Measurements from ENCODE around the gene MORC1.

Gene MORC1

DNA sequence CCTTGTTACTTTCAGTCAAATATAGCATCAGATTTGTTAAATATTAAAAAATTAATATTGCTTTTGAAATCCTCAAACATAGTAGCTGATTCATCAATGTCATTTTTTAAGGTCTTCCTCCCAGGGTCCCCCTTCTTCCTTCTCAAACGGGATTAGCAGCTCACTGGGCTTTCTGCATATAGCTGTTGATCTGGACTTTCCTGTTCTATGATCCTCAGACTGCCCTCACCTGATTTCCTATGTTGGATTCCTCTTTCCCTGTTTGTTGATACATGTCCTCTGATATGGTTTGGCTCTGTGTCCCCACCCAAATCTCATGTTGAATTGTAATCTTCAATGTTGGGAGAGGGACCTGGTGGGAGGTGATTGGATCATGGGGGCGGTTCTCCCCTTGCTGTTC is 170.1 kb downstream of the MORC1 start:
- Histone ChIP-seq H2AFZ (ENCODE audit: low read length) (no peak overlapping the region), H3K4me2 (ENCODE audit: low read depth, low read length, poor library complexity, severe bottlenecking) (no peak overlapping the region), H3K9me3 (ENCODE audit: insufficient read depth, low read depth, low read length) (no peaks in the 10 kb centered on the region), H3K4me1 (ENCODE audit: insufficient read depth, low read length, poor library complexity, severe bottlenecking) (no peaks in the 10 kb centered on the region), H3K79me2 (ENCODE audit: insufficient read depth, low read length) (no peaks in the 10 kb centered on the region), H3K27me3 (ENCODE audit: insufficient read depth, low read length, poor library complexity, severe bottlenecking) (no peaks in the 10 kb centered on the region), H3F3A (ENCODE audit: low read depth) (no peaks in the 10 kb centered on the region), H3K36me3 (ENCODE audit: insufficient read depth, low read length) (no peaks in the 10 kb centered on the region), H3K9ac (ENCODE audit: low read depth, low read length, poor library complexity, severe bottlenecking) (no peak overlapping the region), H3K4me3 (ENCODE audit: low read length, poor library complexity, severe bottlenecking) (no peak overlapping the region), H3K9me2 (replicated peaks; ENCODE audit: low read depth, low read length) (no peaks in the 10 kb centered on the region), H4K20me1 (ENCODE audit: insufficient read depth, low read length, poor library complexity, severe bottlenecking) (no peaks in the 10 kb centered on the region)
- TF ChIP-seq, protein P1, sequence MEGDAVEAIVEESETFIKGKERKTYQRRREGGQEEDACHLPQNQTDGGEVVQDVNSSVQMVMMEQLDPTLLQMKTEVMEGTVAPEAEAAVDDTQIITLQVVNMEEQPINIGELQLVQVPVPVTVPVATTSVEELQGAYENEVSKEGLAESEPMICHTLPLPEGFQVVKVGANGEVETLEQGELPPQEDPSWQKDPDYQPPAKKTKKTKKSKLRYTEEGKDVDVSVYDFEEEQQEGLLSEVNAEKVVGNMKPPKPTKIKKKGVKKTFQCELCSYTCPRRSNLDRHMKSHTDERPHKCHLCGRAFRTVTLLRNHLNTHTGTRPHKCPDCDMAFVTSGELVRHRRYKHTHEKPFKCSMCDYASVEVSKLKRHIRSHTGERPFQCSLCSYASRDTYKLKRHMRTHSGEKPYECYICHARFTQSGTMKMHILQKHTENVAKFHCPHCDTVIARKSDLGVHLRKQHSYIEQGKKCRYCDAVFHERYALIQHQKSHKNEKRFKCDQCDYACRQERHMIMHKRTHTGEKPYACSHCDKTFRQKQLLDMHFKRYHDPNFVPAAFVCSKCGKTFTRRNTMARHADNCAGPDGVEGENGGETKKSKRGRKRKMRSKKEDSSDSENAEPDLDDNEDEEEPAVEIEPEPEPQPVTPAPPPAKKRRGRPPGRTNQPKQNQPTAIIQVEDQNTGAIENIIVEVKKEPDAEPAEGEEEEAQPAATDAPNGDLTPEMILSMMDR (conservative IDR thresholded peaks at IDR 0.05; ENCODE audit: low read length), result no peak
- TF ChIP-seq EZH2phosphoT487 (IDR thresholded peaks at IDR 0.05; ENCODE audit: borderline replicate concordance), result no peak

DNA sequence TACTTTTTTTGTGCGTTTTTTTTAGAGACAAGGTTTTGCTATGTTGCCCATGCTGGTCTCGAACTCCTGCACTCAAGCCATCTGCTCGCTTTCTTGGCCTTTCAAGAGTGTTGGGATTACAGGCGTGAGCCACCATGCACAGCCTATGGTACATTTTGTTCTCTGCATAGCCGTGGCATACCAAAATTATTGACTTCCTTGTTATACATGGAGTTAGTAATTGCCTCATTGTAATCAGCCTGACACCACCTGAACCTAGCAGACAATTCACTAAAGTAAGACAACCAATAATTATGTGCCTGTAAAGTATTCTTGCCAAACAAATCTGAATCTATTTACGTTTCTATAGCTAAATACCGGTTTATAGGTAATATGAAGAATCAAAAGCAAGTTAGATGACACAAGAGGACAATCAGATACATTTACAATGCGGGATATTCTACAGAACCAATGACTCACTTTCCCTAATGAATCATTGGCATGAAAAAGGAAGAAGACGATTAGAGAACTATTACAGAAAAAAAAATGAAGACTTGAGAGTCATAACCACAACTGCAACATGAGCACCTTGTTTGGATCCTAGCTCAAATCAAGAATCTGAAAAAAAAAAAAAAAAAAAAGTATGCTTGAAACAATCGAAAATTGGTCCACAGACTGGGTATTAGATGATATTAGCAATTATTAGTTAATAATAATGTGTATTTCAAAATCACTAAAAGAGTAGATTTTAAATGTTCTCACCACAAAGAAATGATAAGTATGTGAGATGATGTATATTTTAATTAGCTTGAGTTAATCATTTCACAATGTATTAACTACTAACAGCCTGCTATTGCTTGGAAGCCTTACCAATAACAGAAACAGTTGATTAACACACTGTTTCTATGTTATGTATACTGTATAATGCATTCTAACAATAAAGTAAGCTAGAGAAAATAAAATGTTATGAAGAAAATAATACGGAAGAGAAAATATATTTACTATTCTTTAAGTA is 171.3 kb downstream of the MORC1 start:
- no peaks in the 10 kb centered on the region for H3K27me3 ChIP-seq (ENCODE audit: insufficient read depth, low read length, poor library complexity, severe bottlenecking)
- no peaks in the 10 kb centered on the region for H3K9me3 ChIP-seq (ENCODE audit: insufficient read depth, low read depth, low read length)
- H3K36me3 ChIP-seq (ENCODE audit: insufficient read depth, low read length), result no peaks in the 10 kb centered on the region
- H3F3A ChIP-seq (ENCODE audit: low read depth), result no peaks in the 10 kb centered on the region
- H3K9me2 ChIP-seq (replicated peaks; ENCODE audit: low read depth, low read length), result no peaks in the 10 kb centered on the region
- no peaks in the 10 kb centered on the region for H3K79me2 ChIP-seq (ENCODE audit: insufficient read depth, low read length)
- no peaks in the 10 kb centered on the region for H3K4me1 ChIP-seq (ENCODE audit: insufficient read depth, low read length, poor library complexity, severe bottlenecking)
- no peaks in the 10 kb centered on the region for H4K20me1 ChIP-seq (ENCODE audit: insufficient read depth, low read length, poor library complexity, severe bottlenecking)
- no peak overlapping the region for H3K4me2 ChIP-seq (ENCODE audit: low read depth, low read length, poor library complexity, severe bottlenecking)
- H3K4me3 ChIP-seq (ENCODE audit: low read length, poor library complexity, severe bottlenecking), result no peak overlapping the region
- H3K9ac ChIP-seq (ENCODE audit: low read depth, low read length, poor library complexity, severe bottlenecking), result no peak overlapping the region
- TF ChIP-seq EZH2phosphoT487 (IDR thresholded peaks at IDR 0.05; ENCODE audit: borderline replicate concordance), result no peak
- TF ChIP-seq, protein P1 (conservative IDR thresholded peaks at IDR 0.05; ENCODE audit: low read length), result no peak
- H2AFZ ChIP-seq (ENCODE audit: low read length), result 0 out of 2 replicates have a peak overlapping the region, but pooled peaks have one; percentile 4

DNA sequence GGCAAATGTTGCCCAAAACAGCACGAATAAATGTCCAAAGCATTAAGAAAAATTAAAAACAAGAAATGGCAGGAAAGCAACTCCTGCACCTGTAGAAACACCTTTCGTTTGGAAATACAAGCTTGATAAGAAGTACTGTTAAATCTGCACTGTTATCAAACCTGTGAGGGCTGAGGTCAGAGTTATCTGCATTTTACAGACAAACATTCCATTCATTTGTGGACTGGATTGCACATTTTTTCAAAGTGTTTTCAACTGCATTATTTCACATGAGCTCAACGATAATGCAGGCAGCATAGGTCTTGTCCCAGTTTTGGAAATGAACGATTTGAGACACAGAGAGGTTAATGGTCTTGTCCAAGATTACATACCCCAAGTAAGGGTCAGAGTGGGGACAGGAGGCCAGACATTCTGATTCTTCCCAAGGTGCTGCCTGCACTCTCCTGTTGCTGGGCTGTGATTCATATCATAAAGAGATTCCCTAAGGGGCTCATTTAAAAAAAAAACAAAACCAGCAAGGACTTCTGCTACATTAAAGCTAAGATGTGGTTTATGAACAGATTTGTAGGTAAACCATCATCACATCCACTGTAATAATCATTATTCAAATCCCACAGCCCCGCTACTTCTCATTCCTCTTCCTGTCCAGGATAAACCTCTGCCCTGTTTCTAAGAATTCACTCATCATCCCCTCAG is 177.2 kb downstream of the MORC1 start:
- Histone ChIP-seq H3K79me2 (ENCODE audit: insufficient read depth, low read length) (no peaks in the 10 kb centered on the region), H3F3A (ENCODE audit: low read depth) (no peaks in the 10 kb centered on the region), H3K4me3 (ENCODE audit: low read length, poor library complexity, severe bottlenecking) (no peak overlapping the region), H3K9me2 (replicated peaks; ENCODE audit: low read depth, low read length) (no peaks in the 10 kb centered on the region), H3K36me3 (ENCODE audit: insufficient read depth, low read length) (no peaks in the 10 kb centered on the region), H3K9ac (ENCODE audit: low read depth, low read length, poor library complexity, severe bottlenecking) (no peak overlapping the region), H3K4me2 (ENCODE audit: low read depth, low read length, poor library complexity, severe bottlenecking) (no peak overlapping the region), H2AFZ (ENCODE audit: low read length) (no peak overlapping the region), H4K20me1 (ENCODE audit: insufficient read depth, low read length, poor library complexity, severe bottlenecking) (no peaks in the 10 kb centered on the region), H3K4me1 (ENCODE audit: insufficient read depth, low read length, poor library complexity, severe bottlenecking) (no peaks in the 10 kb centered on the region), H3K27me3 (ENCODE audit: insufficient read depth, low read length, poor library complexity, severe bottlenecking) (no peaks in the 10 kb centered on the region), H3K9me3 (ENCODE audit: insufficient read depth, low read depth, low read length) (no peaks in the 10 kb centered on the region)
- TF ChIP-seq EZH2phosphoT487 (IDR thresholded peaks at IDR 0.05; ENCODE audit: borderline replicate concordance), result no peak
- TF ChIP-seq, protein P1 (conservative IDR thresholded peaks at IDR 0.05; ENCODE audit: low read length), result no peak
